Fibroblast of the aortic adventitia (primary cell): ENCODE data around the gene HYKK. TPM values are rescaled to one million over a fixed set of nuclear protein-coding genes. Genes with fewer than 3 reads are reported as not detected.
"Not testable (repeated sequence)": the region's sequence is repeated elsewhere in the genome, so short reads cannot be mapped to it uniquely, and the experiment has no call there.

Experiments
- DNase-seq: peaks from one replicate; pipeline ENCODE4 v3.0.0-alpha.2; 2010; ENCODE audit warnings: low read depth
- H3K4me3 ChIP-seq: 2 replicates; pipeline ENCODE4 v1.5.1; 2011; ENCODE audit warnings: low read depth, mild to moderate bottlenecking, control low read depth, low read length, moderate library complexity
- CTCF ChIP-seq: IDR thresholded peaks from 2 replicates; pipeline ENCODE4 v1.5.1; 2011; ENCODE audit warnings: mild to moderate bottlenecking, low read length, control low read depth, inconsistent platforms; ENCODE audit not compliant: insufficient read depth
- total RNA-seq: library from RNA; depleted of rRNA; stranded (reverse); fragments of >200 nt; gene quantifications from 2 replicates; pipeline ENCODE4 v1.2.3, GENCODE V29; 2012; ENCODE audit warnings: low replicate concordance

The HYKK gene
- total RNA-seq, 1 donor, result 3.3 TPM

- no peak for TF ChIP-seq CTCF
- no peak overlapping the region for H3K4me3 ChIP-seq
- no peak for DNase-seq
These were observed 16.9 kb downstream of the HYKK start for GRCh38 chr15:78524230-78524629.

- no peak overlapping the region for H3K4me3 ChIP-seq
- TF ChIP-seq CTCF, result no peak
- no peak for DNase-seq
These were observed 19.9 kb downstream of the HYKK start for GRCh38 chr15:78527325-78527724.

GRCh38 chr15:78533331-78533730 is 26.0 kb downstream of the HYKK start:
- no peak for DNase-seq
- no peak for TF ChIP-seq CTCF

GRCh38 chr15:78536134-78536533 is 28.8 kb downstream of the HYKK start:
- TF ChIP-seq CTCF, result no peak
- H3K4me3 ChIP-seq, result no peak overlapping the region
- DNase-seq, result peak; percentile 22

More at GRCh38 chr15:78533331-78533730, 26.0 kb downstream of the HYKK start:
- no peak overlapping the region for H3K4me3 ChIP-seq

- TF ChIP-seq CTCF, result no peak
- no peak overlapping the region for H3K4me3 ChIP-seq
- peak; percentile 65 for DNase-seq
These were observed 30.0 kb downstream of the HYKK start for GRCh38 chr15:78537266-78537905.

GRCh38 chr15:78538358-78538757 is 31.0 kb downstream of the HYKK start:
- H3K4me3 ChIP-seq, result no peak overlapping the region
- no peak for TF ChIP-seq CTCF

GRCh38 chr15:78539464-78540140 is 32.2 kb downstream of the HYKK start:
- peak overlapping the region; percentile 93 for H3K4me3 ChIP-seq
- DNase-seq, result not testable (repeated sequence)

More at GRCh38 chr15:78538358-78538757, 31.0 kb downstream of the HYKK start:
- DNase-seq, result no peak
